Activated CD8-positive, alpha-beta memory T cell treated with anti-CD3 and anti-CD28 coated beads, Interleukin-2, amount 50 U/mL, for 1 hour (primary cell): ENCODE data around the gene USP17L13.
"Not testable (repeated sequence)": the region's sequence is repeated elsewhere in the genome, so short reads cannot be mapped to it uniquely, and the experiment has no call there.

ENCODE experiments used
- DNase-seq: peaks from one replicate; pipeline ENCODE4 v3.0.0-alpha.2; 2020; ENCODE audit errors: extremely low read depth

USP17L13 gene, protein sequence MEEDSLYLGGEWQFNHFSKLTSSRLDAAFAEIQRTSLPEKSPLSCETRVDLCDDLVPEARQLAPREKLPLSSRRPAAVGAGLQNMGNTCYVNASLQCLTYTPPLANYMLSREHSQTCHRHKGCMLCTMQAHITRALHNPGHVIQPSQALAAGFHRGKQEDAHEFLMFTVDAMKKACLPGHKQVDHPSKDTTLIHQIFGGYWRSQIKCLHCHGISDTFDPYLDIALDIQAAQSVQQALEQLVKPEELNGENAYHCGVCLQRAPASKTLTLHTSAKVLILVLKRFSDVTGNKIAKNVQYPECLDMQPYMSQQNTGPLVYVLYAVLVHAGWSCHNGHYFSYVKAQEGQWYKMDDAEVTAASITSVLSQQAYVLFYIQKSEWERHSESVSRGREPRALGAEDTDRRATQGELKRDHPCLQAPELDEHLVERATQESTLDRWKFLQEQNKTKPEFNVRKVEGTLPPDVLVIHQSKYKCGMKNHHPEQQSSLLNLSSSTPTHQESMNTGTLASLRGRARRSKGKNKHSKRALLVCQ

DNA sequence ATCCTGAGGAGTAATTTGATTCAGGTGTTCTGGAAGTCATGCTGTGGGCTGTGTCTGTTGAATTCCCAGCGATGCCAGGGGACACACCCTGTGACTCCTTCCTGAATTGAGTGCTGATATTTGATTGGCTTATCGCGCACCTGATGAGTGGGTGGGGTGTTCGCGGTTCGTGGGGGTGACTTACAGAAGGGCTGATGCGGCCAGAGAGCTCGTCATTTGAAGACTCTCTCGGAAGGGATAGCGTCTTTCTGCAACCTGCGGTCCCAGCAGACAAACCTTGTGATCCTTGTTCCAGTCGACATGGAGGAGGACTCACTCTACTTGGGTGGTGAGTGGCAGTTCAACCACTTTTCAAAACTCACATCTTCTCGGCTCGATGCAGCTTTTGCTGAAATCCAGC is at the start of gene USP17L13:
USP17L13 (plus strand) TSS at position 301 of the 400 bp plus-strand sequence; CDS start at position 301, 0 bp downstream.
- not testable (repeated sequence) for DNase-seq

DNA sequence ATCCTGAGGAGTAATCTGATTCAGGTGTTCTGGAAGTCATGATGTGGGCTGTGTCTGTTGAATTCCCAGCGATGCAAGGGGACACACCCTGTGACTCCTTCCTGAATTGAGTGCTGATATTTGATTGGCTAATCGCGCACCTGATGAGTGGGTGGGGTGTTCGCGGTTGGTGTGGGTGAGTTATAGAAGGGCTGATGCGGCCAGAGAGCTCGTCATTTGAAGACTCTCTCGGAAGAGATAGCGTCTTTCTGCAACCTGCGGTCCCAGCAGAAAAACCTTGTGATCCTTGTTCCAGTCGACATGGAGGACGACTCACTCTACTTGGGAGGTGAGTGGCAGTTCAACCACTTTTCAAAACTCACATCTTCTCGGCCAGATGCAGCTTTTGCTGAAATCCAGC is 14.3 kb upstream of the USP17L13 start, which contains the start of gene USP17L10:
USP17L10 (plus strand) TSS at position 301 of the 400 bp plus-strand sequence; CDS start at position 301, 0 bp downstream.
- not testable (repeated sequence) for DNase-seq

DNA sequence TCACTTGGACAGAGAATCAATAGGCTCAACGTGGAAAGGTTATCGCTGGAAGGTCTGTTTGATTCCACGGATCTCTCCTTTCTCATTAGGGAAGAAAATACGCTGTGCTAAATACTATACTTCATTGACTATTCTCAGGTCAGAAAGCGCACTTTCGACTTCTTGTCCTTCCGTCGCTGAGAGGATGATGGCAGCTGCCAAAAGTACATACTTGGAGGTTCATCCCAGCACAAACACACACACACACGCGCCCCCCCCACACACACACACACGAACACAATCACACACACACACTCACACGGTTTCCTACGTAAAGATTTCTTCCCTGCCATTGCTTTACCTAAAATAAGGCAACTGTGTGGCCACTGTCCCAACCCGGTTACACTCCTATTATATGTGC is 10.0 kb upstream of the USP17L13 start:
- DNase-seq: not testable (repeated sequence)

DNA sequence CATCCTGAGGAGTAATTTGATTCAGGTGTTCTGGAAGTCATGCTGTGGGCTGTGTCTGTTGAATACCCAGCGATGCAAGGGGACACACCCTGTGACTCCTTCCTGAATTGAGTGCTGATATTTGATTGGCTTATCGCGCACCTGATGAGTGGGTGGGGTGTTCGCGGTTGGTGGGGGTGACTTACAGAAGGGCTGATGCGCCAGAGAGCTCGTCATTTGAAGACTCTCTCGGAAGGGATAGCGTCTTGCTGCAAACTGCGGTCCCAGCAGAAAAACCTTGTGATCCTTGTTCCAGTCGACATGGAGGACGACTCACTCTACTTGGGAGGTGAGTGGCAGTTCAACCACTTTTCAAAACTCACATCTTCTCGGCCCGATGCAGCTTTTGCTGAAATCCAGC is 9.6 kb upstream of the USP17L13 start, which contains the start of gene USP17L11:
USP17L11 (plus strand) TSS at position 301 of the 400 bp plus-strand sequence; CDS start at position 301, 0 bp downstream.
- DNase-seq: not testable (repeated sequence)

DNA sequence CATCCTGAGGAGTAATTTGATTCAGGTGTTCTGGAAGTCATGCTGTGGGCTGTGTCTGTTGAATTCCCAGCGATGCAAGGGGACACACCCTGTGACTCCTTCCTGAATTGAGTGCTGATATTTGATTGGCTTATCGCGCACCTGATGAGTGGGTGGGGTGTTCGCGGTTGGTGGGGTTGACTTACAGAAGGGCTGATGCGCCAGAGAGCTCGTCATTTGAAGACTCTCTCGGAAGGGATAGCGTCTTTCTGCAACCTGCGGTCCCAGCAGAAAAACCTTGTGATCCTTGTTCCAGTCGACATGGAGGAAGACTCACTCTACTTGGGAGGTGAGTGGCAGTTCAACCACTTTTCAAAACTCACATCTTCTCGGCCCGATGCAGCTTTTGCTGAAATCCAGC is 4.8 kb upstream of the USP17L13 start, which contains the start of gene USP17L12:
USP17L12 (plus strand) TSS at position 301 of the 400 bp plus-strand sequence; CDS start at position 301, 0 bp downstream.
- not testable (repeated sequence) for DNase-seq

DNA sequence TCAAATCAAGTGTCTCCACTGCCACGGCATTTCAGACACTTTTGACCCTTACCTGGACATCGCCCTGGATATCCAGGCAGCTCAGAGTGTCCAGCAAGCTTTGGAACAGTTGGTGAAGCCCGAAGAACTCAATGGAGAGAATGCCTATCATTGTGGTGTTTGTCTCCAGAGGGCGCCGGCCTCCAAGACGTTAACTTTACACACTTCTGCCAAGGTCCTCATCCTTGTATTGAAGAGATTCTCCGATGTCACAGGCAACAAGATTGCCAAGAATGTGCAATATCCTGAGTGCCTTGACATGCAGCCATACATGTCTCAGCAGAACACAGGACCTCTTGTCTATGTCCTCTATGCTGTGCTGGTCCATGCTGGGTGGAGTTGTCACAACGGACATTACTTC is 5.6 kb downstream of the USP17L13 start:
- not testable (repeated sequence) for DNase-seq

DNA sequence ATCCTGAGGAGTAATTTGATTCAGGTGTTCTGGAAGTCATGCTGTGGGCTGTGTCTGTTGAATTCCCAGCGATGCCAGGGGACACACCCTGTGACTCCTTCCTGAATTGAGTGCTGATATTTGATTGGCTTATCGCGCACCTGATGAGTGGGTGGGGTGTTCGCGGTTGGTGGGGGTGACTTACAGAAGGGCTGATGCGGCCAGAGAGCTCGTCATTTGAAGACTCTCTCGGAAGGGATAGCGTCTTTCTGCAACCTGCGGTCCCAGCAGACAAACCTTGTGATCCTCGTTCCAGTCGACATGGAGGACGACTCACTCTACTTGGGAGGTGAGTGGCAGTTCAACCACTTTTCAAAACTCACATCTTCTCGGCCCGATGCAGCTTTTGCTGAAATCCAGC is 9.4 kb downstream of the USP17L13 start, which contains the start of gene USP17L15:
USP17L15 (plus strand) TSS at position 301 of the 400 bp plus-strand sequence; CDS start at position 301, 0 bp downstream.
- not testable (repeated sequence) for DNase-seq

DNA sequence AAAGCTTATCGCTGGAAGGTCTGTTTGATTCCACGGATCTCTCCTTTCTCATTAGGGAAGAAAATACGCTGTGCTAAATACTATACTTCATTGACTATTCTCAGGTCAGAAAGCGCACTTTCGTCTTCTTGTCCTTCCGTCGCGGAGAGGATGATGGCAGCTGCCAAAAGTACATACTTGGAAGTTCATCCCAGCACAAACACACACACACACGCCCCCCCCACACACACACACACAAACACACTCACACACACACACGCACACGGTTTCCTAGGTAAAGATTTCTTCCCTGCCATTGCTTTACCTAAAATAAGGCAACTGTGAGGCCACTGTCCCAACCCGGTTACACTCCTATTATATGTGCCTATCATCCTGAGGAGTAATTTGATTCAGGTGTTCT is 13.8 kb downstream of the USP17L13 start:
- DNase-seq: not testable (repeated sequence)

DNA sequence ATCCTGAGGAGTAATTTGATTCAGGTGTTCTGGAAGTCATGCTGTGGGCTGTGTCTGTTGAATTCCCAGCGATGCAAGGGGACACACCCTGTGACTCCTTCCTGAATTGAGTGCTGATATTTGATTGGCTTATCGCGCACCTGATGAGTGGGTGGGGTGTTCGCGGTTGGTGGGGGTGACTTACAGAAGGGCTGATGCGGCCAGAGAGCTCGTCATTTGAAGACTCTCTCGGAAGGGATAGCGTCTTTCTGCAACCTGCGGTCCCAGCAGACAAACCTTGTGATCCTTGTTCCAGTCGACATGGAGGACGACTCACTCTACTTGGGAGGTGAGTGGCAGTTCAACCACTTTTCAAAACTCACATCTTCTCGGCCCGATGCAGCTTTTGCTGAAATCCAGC is 18.9 kb downstream of the USP17L13 start, which contains the start of gene USP17L17:
USP17L17 (plus strand) TSS at position 301 of the 400 bp plus-strand sequence; CDS start at position 301, 0 bp downstream.
- DNase-seq: not testable (repeated sequence)

DNA sequence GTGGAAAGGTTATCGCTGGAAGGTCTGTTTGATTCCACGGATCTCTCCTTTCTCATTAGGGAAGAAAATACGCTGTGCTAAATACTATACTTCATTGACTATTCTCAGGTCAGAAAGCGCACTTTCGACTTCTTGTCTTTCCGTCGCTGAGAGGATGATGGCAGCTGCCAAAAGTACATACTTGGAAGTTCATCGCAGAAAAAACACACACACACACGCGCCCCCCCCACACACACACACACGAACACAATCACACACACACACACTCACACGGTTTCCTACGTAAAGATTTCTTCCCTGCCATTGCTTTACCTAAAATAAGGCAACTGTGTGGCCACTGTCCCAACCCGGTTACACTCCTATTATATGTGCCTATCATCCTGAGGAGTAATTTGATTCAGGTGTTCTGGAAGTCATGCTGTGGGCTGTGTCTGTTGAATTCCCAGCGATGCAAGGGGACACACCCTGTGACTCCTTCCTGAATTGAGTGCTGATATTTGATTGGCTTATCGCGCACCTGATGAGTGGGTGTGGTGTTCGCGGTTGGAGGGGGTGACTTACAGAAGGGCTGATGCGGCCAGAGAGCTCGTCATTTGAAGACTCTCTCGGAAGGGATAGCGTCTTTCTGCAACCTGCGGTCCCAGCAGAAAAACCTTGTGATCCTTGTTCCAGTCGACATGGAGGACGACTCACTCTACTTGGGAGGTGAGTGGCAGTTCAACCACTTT is 23.4 kb downstream of the USP17L13 start, which contains the start of gene USP17L18:
USP17L18 (plus strand) TSS at position 678 of the 728 bp plus-strand sequence; CDS start at position 678, 0 bp downstream.
- not testable (repeated sequence) for DNase-seq

DNA sequence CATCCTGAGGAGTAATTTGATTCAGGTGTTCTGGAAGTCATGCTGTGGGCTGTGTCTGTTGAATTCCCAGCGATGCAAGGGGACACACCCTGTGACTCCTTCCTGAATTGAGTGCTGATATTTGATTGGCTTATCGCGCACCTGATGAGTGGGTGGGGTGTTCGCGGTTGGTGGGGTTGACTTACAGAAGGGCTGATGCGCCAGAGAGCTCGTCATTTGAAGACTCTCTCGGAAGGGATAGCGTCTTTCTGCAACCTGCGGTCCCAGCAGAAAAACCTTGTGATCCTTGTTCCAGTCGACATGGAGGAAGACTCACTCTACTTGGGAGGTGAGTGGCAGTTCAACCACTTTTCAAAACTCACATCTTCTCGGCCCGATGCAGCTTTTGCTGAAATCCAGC is 28.4 kb downstream of the USP17L13 start, which contains the start of gene USP17L19:
USP17L19 (plus strand) TSS at position 301 of the 400 bp plus-strand sequence; CDS start at position 301, 0 bp downstream.
- not testable (repeated sequence) for DNase-seq

DNA sequence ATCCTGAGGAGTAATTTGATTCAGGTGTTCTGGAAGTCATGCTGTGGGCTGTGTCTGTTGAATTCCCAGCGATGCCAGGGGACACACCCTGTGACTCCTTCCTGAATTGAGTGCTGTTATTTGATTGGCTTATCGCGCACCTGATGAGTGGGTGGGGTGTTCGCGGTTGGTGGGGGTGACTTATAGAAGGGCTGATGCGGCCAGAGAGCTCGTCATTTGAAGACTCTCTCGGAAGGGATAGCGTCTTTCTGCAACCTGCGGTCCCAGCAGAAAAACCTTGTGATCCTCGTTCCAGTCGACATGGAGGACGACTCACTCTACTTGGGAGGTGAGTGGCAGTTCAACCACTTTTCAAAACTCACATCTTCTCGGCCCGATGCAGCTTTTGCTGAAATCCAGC is 33.1 kb downstream of the USP17L13 start, which contains the start of gene USP17L20:
USP17L20 (plus strand) TSS at position 301 of the 400 bp plus-strand sequence; CDS start at position 301, 0 bp downstream.
- not testable (repeated sequence) for DNase-seq

DNA sequence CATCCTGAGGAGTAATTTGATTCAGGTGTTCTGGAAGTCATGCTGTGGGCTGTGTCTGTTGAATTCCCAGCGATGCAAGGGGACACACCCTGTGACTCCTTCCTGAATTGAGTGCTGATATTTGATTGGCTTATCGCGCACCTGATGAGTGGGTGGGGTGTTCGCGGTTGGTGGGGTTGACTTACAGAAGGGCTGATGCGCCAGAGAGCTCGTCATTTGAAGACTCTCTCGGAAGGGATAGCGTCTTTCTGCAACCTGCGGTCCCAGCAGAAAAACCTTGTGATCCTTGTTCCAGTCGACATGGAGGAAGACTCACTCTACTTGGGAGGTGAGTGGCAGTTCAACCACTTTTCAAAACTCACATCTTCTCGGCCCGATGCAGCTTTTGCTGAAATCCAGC is 37.9 kb downstream of the USP17L13 start, which contains the start of gene USP17L21:
USP17L21 (plus strand) TSS at position 301 of the 400 bp plus-strand sequence; CDS start at position 301, 0 bp downstream.
- DNase-seq: not testable (repeated sequence)

DNA sequence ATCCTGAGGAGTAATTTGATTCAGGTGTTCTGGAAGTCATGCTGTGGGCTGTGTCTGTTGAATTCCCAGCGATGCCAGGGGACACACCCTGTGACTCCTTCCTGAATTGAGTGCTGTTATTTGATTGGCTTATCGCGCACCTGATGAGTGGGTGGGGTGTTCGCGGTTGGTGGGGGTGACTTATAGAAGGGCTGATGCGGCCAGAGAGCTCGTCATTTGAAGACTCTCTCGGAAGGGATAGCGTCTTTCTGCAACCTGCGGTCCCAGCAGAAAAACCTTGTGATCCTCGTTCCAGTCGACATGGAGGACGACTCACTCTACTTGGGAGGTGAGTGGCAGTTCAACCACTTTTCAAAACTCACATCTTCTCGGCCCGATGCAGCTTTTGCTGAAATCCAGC is 42.6 kb downstream of the USP17L13 start, which contains the start of gene USP17L22:
USP17L22 (plus strand) TSS at position 301 of the 400 bp plus-strand sequence; CDS start at position 301, 0 bp downstream.
- not testable (repeated sequence) for DNase-seq

DNA sequence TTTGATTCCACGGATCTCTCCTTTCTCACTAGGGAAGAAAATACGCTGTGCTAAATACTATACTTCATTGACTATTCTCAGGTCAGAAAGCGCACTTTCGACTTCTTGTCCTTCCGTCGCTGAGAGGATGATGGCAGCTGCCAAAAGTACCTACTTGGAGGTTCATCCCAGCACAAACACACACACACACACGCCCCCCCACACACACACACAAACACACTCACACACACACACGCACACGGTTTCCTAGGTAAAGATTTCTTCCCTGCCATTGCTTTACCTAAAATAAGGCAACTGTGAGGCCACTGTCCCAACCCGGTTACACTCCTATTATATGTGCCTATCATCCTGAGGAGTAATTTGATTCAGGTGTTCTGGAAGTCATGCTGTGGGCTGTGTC is 47.0 kb downstream of the USP17L13 start:
- DNase-seq: not testable (repeated sequence)
